Stimulated activated CD4-positive, alpha-beta T cell treated with anti-CD3 and anti-CD28 coated beads, TNF-alpha, amount 100 ng/mL, for 4 hours (primary cell): ENCODE data around the gene ABHD12.
"Not testable (repeated sequence)": the region's sequence is repeated elsewhere in the genome, so short reads cannot be mapped to it uniquely, and the experiment has no call there.

Experiments
- DNase-seq, 3 experiments: peaks; one replicate each; pipeline ENCODE4 v3.0.0-alpha.2; 2020; ENCODE audit warnings: low read depth in 3 of 3

The ABHD12 gene

GRCh38 chr20:25390538-25391528 lies at the start of gene ABHD12:
TSS of gene ABHD12 (minus strand) at chr20:25390835. CDS start at chr20:25390703, 132 bp downstream.
- peak; percentile 88 to 90 (median 89) for DNase-seq

DNA sequence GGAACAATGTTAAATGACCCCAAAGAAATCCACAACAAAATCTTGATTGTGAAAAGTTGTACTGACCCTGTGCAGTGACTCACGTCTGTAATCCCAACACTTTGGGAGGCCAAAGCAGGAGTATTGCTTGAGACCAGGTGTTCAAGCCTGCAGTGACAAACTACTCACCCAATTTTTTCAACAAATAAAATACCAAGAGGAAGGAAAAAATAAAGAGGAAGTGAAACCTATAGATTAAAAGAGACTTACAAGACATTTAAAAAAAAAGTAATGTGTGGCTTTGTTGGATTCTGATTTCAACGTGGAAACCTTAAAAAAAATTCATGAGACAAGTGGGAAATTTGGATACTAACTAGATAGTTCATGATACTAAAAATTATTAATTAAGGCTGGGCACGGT lies 48.7 kb upstream of the ABHD12 start:
- DNase-seq, result no peak

DNA sequence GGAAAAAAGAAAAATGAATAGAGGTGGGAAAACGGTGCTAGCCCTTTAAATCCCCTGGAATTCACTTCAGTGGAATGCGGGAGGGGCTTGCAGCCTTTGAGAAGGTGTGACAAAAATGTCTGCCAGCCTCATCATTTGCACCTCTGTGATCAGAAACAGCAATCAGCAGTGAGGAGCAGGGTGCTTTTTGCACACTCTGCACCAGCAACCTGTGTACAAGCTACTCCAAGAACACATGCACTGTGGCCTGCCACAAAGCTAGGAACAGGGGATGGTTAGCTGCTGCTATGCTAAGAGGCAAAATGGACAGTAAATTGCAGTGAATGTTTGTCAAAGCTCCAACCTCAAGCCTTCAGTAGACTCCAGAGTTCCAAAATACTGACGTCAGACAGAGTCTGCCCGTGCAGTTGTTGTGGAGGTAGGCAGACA lies 46.5 kb upstream of the ABHD12 start:
- DNase-seq, result no peak

DNA sequence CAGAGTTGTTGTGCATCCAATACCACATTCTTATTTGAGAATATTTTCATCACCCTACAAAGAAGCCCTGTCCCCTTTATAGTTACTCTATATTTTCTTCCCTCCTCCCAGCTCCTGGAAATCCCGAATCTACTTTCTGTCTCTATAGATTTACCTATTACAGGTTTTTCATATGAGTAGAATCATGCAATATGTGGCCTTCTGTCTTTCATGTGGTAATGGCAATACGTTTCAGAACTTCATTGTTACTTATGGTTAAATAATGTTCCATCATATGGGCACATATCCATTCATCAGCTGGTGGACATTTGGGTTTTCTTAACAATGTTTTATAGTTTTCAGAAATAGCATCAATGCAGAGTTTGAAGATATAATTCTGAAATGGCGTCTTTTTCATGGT lies 33.9 kb upstream of the ABHD12 start:
- DNase-seq, result no peak

DNA sequence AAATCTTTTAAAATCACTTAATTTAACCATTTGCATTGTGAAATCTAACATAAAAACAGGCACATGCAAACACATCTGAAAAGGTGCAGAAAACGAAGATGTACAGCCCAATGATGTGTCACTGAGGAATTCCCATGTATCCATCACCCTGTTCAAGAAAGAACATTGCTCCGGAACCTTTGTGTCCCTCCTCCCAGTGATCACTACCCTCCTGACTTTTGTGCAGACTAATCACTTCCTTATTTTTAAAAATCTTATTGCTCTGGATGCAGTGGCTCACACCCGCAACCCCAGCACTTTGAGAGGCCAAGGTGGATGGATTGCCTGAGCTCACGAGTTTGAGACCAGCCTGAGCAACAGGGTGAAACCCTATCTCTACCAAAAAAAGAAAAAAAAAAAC lies 31.4 kb upstream of the ABHD12 start:
- DNase-seq, result no peak

- DNase-seq, result no peak
Observed at GRCh38 chr20:25421102-25421501, 30.5 kb upstream of the ABHD12 start.

GRCh38 chr20:25418776-25419175 lies 28.1 kb upstream of the ABHD12 start:
- no peak for DNase-seq

- DNase-seq, result no peak
Observed at GRCh38 chr20:25408890-25409289, 18.3 kb upstream of the ABHD12 start.

GRCh38 chr20:25408170-25408547 lies 17.5 kb upstream of the ABHD12 start:
- DNase-seq, result no peak

DNA sequence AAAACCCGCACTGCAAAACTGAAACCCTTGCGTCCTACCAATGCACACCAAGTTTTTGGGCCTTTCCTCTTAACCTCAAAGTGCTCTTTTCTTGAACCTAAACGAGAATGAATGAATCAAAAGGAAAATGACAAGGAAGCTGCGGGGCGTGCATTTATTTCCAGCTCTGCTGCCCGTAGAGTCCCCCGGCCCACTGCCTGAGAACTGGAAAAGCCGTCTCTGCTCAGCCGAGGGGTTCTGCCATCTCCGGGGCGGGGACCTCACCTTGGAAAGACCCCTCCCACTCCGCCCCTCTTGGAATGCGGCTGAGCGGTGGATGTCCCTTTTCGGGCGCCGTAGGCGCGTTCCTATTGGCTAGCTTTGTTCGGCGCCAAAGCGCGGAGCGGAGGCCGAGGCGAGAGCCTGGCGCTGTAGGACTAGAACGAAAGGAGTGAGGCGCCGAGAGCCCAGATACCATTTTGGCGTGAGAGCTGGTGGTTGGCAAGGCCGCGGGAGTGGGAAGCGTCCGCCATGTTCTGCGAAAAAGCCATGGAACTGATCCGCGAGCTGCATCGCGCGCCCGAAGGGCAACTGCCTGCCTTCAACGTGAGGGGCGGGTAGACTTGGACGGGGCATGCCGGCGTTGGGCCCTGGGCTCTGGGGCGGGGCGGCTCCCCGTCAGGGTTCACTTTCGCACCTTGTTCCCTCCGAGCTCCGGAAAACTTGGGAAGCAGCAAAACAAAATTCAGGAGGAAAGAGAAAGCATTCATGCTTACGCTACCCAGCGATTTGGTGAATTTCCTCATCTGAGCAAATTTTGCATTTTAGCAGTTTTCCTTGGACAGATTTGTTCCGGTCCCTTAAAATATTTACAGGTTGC lies 16.9 kb upstream of the ABHD12 start, which contains the start of gene GINS1:
GINS1 (plus strand) TSS at position 363 of the 859 bp plus-strand sequence; CDS start at position 511, 148 bp downstream.
- DNase-seq, result peak; percentile 52 to 76 (median 67)

GRCh38 chr20:25402583-25402982 lies 11.9 kb upstream of the ABHD12 start:
- DNase-seq, result no peak

DNA sequence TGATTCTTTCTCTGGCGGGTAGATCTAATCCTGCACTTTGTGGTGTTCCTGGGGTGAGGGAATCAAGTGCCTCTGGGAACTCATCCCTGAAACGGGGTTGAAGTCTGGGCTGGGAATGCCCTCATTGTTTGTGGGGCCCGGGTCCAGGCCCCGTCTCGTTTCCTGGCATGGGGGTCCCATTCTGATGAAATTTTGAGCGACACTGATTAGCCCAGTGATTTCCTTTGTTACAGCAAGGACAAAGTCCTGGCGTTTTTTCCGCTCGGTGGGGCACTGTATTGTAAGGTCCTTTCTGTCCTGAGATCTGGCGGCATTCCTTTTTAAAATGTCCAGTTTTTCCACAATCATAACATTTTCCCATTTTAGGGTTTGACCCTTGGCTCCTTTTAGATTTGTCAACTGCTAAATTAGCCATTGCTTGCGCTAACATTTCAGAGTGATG lies 9.7 kb upstream of the ABHD12 start:
- not testable (repeated sequence) for DNase-seq

- DNase-seq, result no peak
Observed at GRCh38 chr20:25399037-25399430, 8.4 kb upstream of the ABHD12 start.

DNA sequence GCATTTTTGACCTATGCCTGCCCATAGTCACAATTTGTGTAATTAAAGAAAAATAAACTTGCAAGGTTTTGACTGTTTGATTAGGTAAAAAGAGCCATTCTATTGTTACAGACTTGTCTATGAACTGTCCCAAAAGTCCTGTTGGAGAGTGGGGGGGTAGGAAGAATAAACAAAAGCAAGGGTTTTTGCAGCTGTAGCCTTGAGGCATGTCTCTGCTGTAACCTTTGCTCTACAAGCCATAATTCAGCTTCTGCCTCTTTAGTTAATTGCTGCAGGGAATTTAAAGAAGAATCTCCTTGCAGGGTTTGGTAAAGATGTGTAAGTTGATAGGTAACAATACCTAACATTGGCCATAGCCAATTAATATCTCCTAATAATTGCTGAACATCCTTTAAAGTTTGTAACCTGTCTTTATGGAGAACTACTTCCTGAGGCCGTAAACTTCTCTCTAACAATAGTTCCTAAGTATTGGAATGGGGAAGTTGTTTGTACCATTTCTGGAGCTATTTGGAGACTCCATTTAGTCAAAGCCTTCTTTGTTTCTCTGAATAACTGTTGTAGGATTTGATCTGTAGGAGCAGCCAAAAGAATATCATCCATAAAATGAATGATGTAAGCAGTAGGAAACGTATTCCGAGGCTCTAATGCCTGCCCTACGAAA lies 7.9 kb upstream of the ABHD12 start:
- DNase-seq, result no peak

DNA sequence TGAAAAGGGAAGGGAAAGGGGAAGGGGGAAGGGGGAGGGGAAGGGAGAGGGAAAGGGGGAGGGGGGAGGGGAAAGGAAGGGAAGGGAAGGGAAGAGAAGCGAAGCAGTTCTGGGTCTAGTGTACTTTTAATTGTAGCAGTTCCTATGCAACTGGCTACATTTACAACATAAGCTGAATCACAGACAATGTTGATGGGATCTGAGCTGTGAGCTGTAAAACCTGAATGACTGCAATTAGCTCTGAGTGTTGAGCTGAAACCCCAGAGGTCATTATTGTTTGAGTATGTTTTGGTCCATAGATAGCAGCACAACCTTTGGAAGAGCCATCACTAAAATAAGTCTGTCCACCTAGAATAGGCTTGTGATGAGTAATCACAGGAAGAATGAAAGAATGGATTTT lies 7.2 kb upstream of the ABHD12 start:
- no peak for DNase-seq

DNA sequence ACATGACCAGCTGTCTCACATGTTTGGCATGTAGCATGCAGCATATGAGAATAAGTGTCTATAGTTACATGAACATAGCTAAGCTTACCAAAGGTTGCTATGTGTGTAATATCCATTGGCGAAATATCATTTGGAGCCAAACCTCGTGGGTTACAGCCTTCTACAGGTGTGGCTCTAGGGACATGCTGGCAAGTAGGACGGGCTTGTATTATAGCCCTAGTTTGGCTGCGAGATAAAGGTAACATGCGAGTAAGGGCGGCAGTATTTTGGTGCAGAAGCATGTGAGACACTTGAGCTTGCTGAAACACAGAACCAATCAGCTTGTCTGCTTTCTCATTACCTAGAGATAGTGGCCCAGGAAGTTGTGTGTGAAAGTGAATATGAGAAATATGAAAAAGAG lies 6.5 kb upstream of the ABHD12 start:
- no peak for DNase-seq

- no peak for DNase-seq
Observed at GRCh38 chr20:25394996-25395395, 4.4 kb upstream of the ABHD12 start.

- DNase-seq, result no peak
Observed at GRCh38 chr20:25394276-25394675, 3.6 kb upstream of the ABHD12 start.

GRCh38 chr20:25389858-25390537 lies 637 bp downstream of the ABHD12 start:
- DNase-seq, result peak in 2 of 3 experiments; percentile 11 to 25

DNA sequence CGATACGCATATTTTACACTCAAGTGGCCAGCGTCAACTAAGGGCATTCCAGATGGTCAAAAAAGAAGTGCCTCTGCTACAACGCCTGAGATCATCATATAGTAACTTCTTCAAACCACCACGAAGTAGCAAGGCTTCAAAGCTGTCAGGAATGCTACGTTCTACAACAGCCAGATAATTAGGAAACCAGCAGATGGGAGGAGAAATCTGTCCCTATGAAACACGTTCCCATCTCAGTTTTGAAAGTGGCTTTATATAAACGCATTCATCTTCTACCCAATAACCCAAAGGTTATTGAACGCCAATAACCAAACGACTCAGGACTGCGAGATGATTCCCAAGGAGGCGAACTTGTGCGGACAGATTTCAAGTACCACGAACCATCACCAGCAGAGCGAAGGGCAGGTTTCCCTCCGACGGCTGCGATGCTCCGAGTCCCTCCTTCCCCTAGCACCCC lies 1.2 kb downstream of the ABHD12 start:
- DNase-seq, result no peak
